MCF 10A (cell line): ENCODE measurements around the gene GAMT. TPM values are rescaled to one million over a fixed set of nuclear protein-coding genes. Genes with fewer than 3 reads are reported as not detected.

ENCODE experiments used
- BruUV-seq: library from RNA; stranded (reverse); fragments of 400-500 nt; replicated peaks from 2 replicates; lab custom pipeline; 2021; lab: Mats Ljungman, UMichigan
- CTCF ChIA-PET: fragments of 300-600 bp; sonication (Branson Sonifier 250); formaldehyde crosslinking; extraction: SDS; loops from one replicate; lab custom pipeline; 2021; ENCODE audit warnings: antibody characterized with exemption, inconsistent platforms; lab: Yijun Ruan, JAX
- POLR2A ChIA-PET: fragments of 300-600, 350-650 bp; sonication (Branson Sonifier 250); formaldehyde crosslinking; extraction: SDS; loops from one replicate; lab custom pipeline; 2020; ENCODE audit warnings: antibody characterized with exemption, inconsistent platforms; lab: Yijun Ruan, JAX
- DNase-seq: peaks from one replicate; pipeline ENCODE4 v3.0.0-alpha.2; 2018; ENCODE audit not compliant: unreplicated experiment
- H3K27ac Mint-ChIP-seq: one replicate; pipeline ENCODE4 v1.8.0; 2022; ENCODE audit warnings: mild to moderate bottlenecking, low read depth, mixed read lengths; ENCODE audit not compliant: unreplicated experiment
- H3K27me3 Mint-ChIP-seq: one replicate; pipeline ENCODE4 v1.8.0; 2022; ENCODE audit warnings: mixed read lengths; ENCODE audit not compliant: insufficient read depth, unreplicated experiment
- H3K36me3 Mint-ChIP-seq: one replicate; pipeline ENCODE4 v1.8.0; 2022; ENCODE audit warnings: mild to moderate bottlenecking, moderate library complexity, mixed read lengths; ENCODE audit not compliant: insufficient read depth, unreplicated experiment
- H3K4me1 Mint-ChIP-seq: one replicate; pipeline ENCODE4 v1.8.0; 2022; ENCODE audit warnings: mixed read lengths; ENCODE audit not compliant: insufficient read depth, unreplicated experiment
- H3K4me3 Mint-ChIP-seq: one replicate; pipeline ENCODE4 v1.8.0; 2022; ENCODE audit warnings: mild to moderate bottlenecking, moderate library complexity, mixed read lengths; ENCODE audit not compliant: unreplicated experiment
- H3K9me3 Mint-ChIP-seq: one replicate; pipeline ENCODE4 v1.8.0; 2022; ENCODE audit warnings: mixed read lengths; ENCODE audit not compliant: unreplicated experiment
- CTCF ChIP-seq: fragments of 200-600 bp; IDR thresholded peaks from one replicate; pipeline ENCODE4 v1.8.0; 2022; ENCODE audit warnings: antibody characterized with exemption, mild to moderate bottlenecking; ENCODE audit not compliant: unreplicated experiment
- intact Hi-C: fragments of 100-400 bp; cut with micrococcal nuclease; formaldehyde crosslinking; loops from 2 replicates; pipeline ENCODE4 v1.14.1; 2022
- total RNA-seq: library from RNA; stranded (reverse); gene quantifications from 2 replicates; pipeline ENCODE4 v1.2.3, GENCODE V29; 2022

The GAMT gene
- total RNA-seq, 1 experiment from 2014 or later: 7.0 TPM

GRCh38 chr19:1370579-1371361 is 30.6 kb downstream of the GAMT start:
- Mint-ChIP-seq H3K27ac (no peak overlapping the region), H3K4me1 (no peaks in the 10 kb centered on the region), H3K9me3 (no peaks in the 10 kb centered on the region), H3K4me3 (no peak overlapping the region), H3K36me3 (peaks cover 26% of the 10 kb centered on the region), H3K27me3 (no peaks in the 10 kb centered on the region)
- TF ChIP-seq CTCF: no peak
- ChIA-PET POLR2A (no interaction called here), CTCF (interaction anchor here (0.9 to 1.1 kb wide), 2 partner anchors 11 to 12 kb away, joined by 3 read pairs; no protein-coding TSS in a partner anchor)
- no peak for DNase-seq
- no TSS peak for BruUV-seq
- intact Hi-C loops: no loop called here

- Mint-ChIP-seq H3K27ac (no peak overlapping the region), H3K36me3 (peaks cover 41% of the 10 kb centered on the region), H3K9me3 (no peaks in the 10 kb centered on the region), H3K4me1 (no peaks in the 10 kb centered on the region), H3K27me3 (no peaks in the 10 kb centered on the region), H3K4me3 (no peak overlapping the region)
- intact Hi-C loops: no loop called here
- BruUV-seq: no TSS peak
- TF ChIP-seq CTCF: no peak
- ChIA-PET POLR2A (no interaction called here), CTCF (interaction anchor here (0.8 to 0.9 kb wide), 2 partner anchors 9 to 843 kb away, joined by 3 read pairs; no protein-coding TSS in a partner anchor)
- DNase-seq: no peak
These were observed 32.0 kb downstream of the GAMT start for GRCh38 chr19:1369214-1369805.

- intact Hi-C loops: no loop called here
- no peak overlapping the region for H3K27ac Mint-ChIP-seq
- TF ChIP-seq CTCF: no peak
- peaks cover 2% of the 10 kb centered on the region for H3K4me1 Mint-ChIP-seq
- no peak for DNase-seq
- ChIA-PET CTCF (interaction anchor here (0.6 kb wide), 1 partner anchor 13 kb away, joined by 3 read pairs; no protein-coding TSS in a partner anchor), POLR2A (no interaction called here)
- H3K27me3 Mint-ChIP-seq: no peaks in the 10 kb centered on the region
- H3K36me3 Mint-ChIP-seq: peaks cover 50% of the 10 kb centered on the region
- H3K9me3 Mint-ChIP-seq: no peaks in the 10 kb centered on the region
- H3K4me3 Mint-ChIP-seq: no peak overlapping the region
- no TSS peak for BruUV-seq
These were observed 34.2 kb downstream of the GAMT start for GRCh38 chr19:1366899-1367870.
